Uterus (tissue), 2 donors: ENCODE measurements around the gene ULK4.

ENCODE experiments used
- POLR2A ChIP-seq, 2 donors: fragments of 450-650 bp; IDR thresholded peaks; one replicate each; pipeline ENCODE4 v1.6.1; 2016; ENCODE audit warnings: antibody characterized with exemption in 2 of 2, mild to moderate bottlenecking in 1 of 2, moderate library complexity in 1 of 2
- TF ChIP-seq, protein P1 (sequence below), 4 experiments: fragments of 200-600 bp in 2 of 4; fragments of 450-650 bp in 2 of 4; sonication (generic) in 2 of 4; IDR thresholded peaks; one replicate each; pipeline ENCODE4 v1.5.1; 2016 to 2019; ENCODE audit warnings: antibody characterized with exemption in 4 of 4, mild to moderate bottlenecking in 2 of 4, moderate library complexity in 1 of 4

DNA sequence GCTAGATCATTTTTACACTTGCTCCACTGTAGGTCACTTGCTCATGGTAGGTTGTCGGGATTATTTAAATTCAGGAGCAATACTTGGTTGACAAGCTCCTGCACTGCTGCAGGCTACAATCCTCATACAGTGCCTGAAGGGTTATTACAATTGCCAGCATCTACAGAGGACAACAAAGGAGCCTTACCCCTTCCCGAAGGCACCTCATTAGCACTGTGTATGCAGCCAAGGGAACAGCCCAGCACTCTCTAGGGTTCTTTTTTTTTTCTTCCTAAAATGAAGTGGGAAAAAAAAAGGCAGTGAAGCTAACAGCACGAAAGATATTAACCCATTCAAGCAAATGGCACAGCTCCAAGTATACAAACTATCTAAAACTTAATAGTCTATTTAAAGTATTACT, 142.7 kb downstream of the ULK4 start:
- TF ChIP-seq, protein P1, sequence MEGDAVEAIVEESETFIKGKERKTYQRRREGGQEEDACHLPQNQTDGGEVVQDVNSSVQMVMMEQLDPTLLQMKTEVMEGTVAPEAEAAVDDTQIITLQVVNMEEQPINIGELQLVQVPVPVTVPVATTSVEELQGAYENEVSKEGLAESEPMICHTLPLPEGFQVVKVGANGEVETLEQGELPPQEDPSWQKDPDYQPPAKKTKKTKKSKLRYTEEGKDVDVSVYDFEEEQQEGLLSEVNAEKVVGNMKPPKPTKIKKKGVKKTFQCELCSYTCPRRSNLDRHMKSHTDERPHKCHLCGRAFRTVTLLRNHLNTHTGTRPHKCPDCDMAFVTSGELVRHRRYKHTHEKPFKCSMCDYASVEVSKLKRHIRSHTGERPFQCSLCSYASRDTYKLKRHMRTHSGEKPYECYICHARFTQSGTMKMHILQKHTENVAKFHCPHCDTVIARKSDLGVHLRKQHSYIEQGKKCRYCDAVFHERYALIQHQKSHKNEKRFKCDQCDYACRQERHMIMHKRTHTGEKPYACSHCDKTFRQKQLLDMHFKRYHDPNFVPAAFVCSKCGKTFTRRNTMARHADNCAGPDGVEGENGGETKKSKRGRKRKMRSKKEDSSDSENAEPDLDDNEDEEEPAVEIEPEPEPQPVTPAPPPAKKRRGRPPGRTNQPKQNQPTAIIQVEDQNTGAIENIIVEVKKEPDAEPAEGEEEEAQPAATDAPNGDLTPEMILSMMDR (IDR thresholded peaks at IDR 0.05): no peak
- TF ChIP-seq POLR2A (IDR thresholded peaks at IDR 0.05): no peak
